Neural cell (in vitro differentiated cells): ENCODE results near the gene RCBTB2. TPM values are rescaled to one million over a fixed set of nuclear protein-coding genes. Genes with fewer than 3 reads are reported as not detected.

Experiments
- H2AFZ ChIP-seq: fragments of 200-600, 300-800 bp; sonication (generic), shearing (Covaris generic); 2 replicates; pipeline ENCODE4 v1.6.0; 2014; ENCODE audit warnings: low read depth, mild to moderate bottlenecking, antibody characterized with exemption, low read length, moderate library complexity
- H3F3A ChIP-seq: fragments of 200-600 bp; shearing (Covaris generic); 2 replicates; pipeline ENCODE4 v1.6.1; 2016; ENCODE audit warnings: mild to moderate bottlenecking, moderate library complexity, mixed read lengths, antibody characterized with exemption, low read length; ENCODE audit not compliant: insufficient read depth, poor library complexity, severe bottlenecking
- H3K27ac ChIP-seq: fragments of 200-600, 300-800 bp; sonication (generic), shearing (Covaris generic); 2 replicates; pipeline ENCODE4 v1.5.1; 2014; ENCODE audit warnings: mild to moderate bottlenecking, low read length, moderate library complexity
- H3K27me3 ChIP-seq: fragments of 300-800, 200-600 bp; sonication (generic), shearing (Covaris generic); 2 replicates; pipeline ENCODE4 v1.6.0; 2014; ENCODE audit warnings: mild to moderate bottlenecking, low read depth, low read length, moderate library complexity; ENCODE audit not compliant: insufficient read depth
- H3K36me3 ChIP-seq: fragments of 300-800, 200-600 bp; sonication (generic), shearing (Covaris generic); 2 replicates; pipeline ENCODE4 v1.5.1; 2014; ENCODE audit warnings: mild to moderate bottlenecking, antibody characterized with exemption, low read length, moderate library complexity; ENCODE audit not compliant: insufficient read depth
- H3K4me2 ChIP-seq: fragments of 300-800, 200-600 bp; sonication (generic), shearing (Covaris generic); 2 replicates; pipeline ENCODE4 v1.6.0; 2014; ENCODE audit warnings: mild to moderate bottlenecking, low read length
- H3K4me3 ChIP-seq: fragments of 300-800, 200-600 bp; sonication (generic), shearing (Covaris generic); 2 replicates; pipeline ENCODE4 v1.5.1; 2014; ENCODE audit warnings: mild to moderate bottlenecking, low read length, moderate library complexity
- H3K79me2 ChIP-seq: fragments of 200-600 bp; shearing (Covaris generic); replicated peaks from 2 replicates; pipeline ENCODE4 v1.6.0; 2014; ENCODE audit warnings: mild to moderate bottlenecking, low read length, moderate library complexity; ENCODE audit not compliant: insufficient read depth
- H3K9ac ChIP-seq: fragments of 300-800, 200-600 bp; sonication (generic), shearing (Covaris generic); 2 replicates; pipeline ENCODE4 v1.6.1; 2016; ENCODE audit warnings: mild to moderate bottlenecking, low read length, mixed read lengths
- H3K9me2 ChIP-seq: fragments of 200-600 bp; shearing (Covaris generic); 2 replicates; pipeline ENCODE4 v1.6.1; 2016; ENCODE audit warnings: mild to moderate bottlenecking, low read length, mixed read lengths; ENCODE audit not compliant: insufficient read depth
- H3K9me3 ChIP-seq: fragments of 200-600, 300-800 bp; sonication (generic), shearing (Covaris generic); 2 replicates; pipeline ENCODE4 v1.6.1; 2016; ENCODE audit warnings: mild to moderate bottlenecking, mixed run types, low read length, moderate library complexity, mixed read lengths
- H4K20me1 ChIP-seq: fragments of 200-600 bp; shearing (Covaris generic); 2 replicates; pipeline ENCODE4 v1.6.1; 2016; ENCODE audit warnings: mild to moderate bottlenecking, mixed run types; ENCODE audit not compliant: insufficient read depth
- EP300 ChIP-seq: fragments of 450-650 bp; conservative IDR thresholded peaks from 2 replicates; pipeline ENCODE4 v1.6.1; 2014; ENCODE audit warnings: antibody characterized with exemption, mild to moderate bottlenecking, moderate library complexity; ENCODE audit not compliant: poor library complexity, severe bottlenecking
- EZH2 ChIP-seq: fragments of 200-600, 300-800 bp; shearing (Covaris generic), sonication (generic); IDR thresholded peaks from 2 replicates; pipeline ENCODE4 v1.6.1; 2014; ENCODE audit warnings: antibody characterized with exemption, low read length, borderline replicate concordance, mild to moderate bottlenecking; ENCODE audit not compliant: insufficient read depth, poor library complexity, severe bottlenecking
- MXI1 ChIP-seq: fragments of 450-650 bp; conservative IDR thresholded peaks from 2 replicates; pipeline ENCODE4 v1.6.1; 2014; ENCODE audit warnings: antibody characterized with exemption, mild to moderate bottlenecking; ENCODE audit not compliant: poor library complexity, severe bottlenecking
- POLR2AphosphoS5 ChIP-seq: IDR thresholded peaks from 2 replicates; pipeline ENCODE4 v1.6.1; 2012
- RAD21 ChIP-seq: fragments of 450-650 bp; conservative IDR thresholded peaks from 2 replicates; pipeline ENCODE4 v1.6.1; 2014; ENCODE audit warnings: antibody characterized with exemption, mild to moderate bottlenecking, moderate library complexity
- SMC3 ChIP-seq: fragments of 450-650 bp; conservative IDR thresholded peaks from 2 replicates; pipeline ENCODE4 v1.6.1; 2014; ENCODE audit warnings: antibody characterized with exemption, mild to moderate bottlenecking, moderate library complexity; ENCODE audit not compliant: poor library complexity
- TAF1 ChIP-seq: IDR thresholded peaks from 2 replicates; pipeline ENCODE4 v1.6.1; 2012; ENCODE audit warnings: low read depth
- polyA plus RNA-seq: library from polyadenylated mRNA; depleted of rRNA; stranded (reverse); fragments of >200 nt; gene quantifications from 2 replicates; pipeline ENCODE4 v1.2.3, GENCODE V29; 2014
- TF ChIP-seq, protein P1 (sequence below): fragments of 450-650 bp; IDR thresholded peaks from 2 replicates; pipeline ENCODE4 v1.5.1; 2014; ENCODE audit warnings: antibody characterized with exemption, mild to moderate bottlenecking, moderate library complexity; ENCODE audit not compliant: poor library complexity, severe bottlenecking
- TF ChIP-seq, protein P2 (sequence below): IDR thresholded peaks from 2 replicates; pipeline ENCODE4 v1.6.1; 2012; ENCODE audit warnings: borderline replicate concordance

The RCBTB2 gene
- polyA plus RNA-seq, 1 donor from 2014 or later, result 19.0 TPM

DNA sequence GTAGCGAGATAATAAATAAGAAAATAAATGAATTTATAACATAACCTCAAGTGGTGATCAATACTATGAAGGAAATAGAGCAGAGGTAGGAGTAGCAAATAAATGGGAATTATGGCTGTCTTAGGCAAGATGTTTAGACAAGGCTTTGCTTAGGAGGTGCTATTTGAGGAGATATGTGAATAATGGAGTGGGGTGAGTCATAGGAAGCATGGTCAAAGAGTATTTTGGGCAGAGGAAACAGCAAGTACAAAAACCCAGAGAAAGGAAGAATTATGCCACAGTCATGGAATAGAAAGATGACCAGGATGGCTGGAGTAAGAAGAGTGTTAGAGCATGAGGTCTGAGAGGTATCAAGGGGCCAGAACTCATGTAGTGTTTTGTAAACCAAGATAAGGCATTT, 86.4 kb downstream of the RCBTB2 start:
- TF ChIP-seq RAD21, result no peak
- TF ChIP-seq TAF1, result no peak
- no peak for TF ChIP-seq EP300
- TF ChIP-seq, protein P1, sequence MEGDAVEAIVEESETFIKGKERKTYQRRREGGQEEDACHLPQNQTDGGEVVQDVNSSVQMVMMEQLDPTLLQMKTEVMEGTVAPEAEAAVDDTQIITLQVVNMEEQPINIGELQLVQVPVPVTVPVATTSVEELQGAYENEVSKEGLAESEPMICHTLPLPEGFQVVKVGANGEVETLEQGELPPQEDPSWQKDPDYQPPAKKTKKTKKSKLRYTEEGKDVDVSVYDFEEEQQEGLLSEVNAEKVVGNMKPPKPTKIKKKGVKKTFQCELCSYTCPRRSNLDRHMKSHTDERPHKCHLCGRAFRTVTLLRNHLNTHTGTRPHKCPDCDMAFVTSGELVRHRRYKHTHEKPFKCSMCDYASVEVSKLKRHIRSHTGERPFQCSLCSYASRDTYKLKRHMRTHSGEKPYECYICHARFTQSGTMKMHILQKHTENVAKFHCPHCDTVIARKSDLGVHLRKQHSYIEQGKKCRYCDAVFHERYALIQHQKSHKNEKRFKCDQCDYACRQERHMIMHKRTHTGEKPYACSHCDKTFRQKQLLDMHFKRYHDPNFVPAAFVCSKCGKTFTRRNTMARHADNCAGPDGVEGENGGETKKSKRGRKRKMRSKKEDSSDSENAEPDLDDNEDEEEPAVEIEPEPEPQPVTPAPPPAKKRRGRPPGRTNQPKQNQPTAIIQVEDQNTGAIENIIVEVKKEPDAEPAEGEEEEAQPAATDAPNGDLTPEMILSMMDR, result no peak
- no peak for TF ChIP-seq SMC3
- TF ChIP-seq, protein P2, sequence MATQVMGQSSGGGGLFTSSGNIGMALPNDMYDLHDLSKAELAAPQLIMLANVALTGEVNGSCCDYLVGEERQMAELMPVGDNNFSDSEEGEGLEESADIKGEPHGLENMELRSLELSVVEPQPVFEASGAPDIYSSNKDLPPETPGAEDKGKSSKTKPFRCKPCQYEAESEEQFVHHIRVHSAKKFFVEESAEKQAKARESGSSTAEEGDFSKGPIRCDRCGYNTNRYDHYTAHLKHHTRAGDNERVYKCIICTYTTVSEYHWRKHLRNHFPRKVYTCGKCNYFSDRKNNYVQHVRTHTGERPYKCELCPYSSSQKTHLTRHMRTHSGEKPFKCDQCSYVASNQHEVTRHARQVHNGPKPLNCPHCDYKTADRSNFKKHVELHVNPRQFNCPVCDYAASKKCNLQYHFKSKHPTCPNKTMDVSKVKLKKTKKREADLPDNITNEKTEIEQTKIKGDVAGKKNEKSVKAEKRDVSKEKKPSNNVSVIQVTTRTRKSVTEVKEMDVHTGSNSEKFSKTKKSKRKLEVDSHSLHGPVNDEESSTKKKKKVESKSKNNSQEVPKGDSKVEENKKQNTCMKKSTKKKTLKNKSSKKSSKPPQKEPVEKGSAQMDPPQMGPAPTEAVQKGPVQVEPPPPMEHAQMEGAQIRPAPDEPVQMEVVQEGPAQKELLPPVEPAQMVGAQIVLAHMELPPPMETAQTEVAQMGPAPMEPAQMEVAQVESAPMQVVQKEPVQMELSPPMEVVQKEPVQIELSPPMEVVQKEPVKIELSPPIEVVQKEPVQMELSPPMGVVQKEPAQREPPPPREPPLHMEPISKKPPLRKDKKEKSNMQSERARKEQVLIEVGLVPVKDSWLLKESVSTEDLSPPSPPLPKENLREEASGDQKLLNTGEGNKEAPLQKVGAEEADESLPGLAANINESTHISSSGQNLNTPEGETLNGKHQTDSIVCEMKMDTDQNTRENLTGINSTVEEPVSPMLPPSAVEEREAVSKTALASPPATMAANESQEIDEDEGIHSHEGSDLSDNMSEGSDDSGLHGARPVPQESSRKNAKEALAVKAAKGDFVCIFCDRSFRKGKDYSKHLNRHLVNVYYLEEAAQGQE, result no peak
- no peak for TF ChIP-seq POLR2AphosphoS5
- no peak for TF ChIP-seq MXI1
- no peak for TF ChIP-seq EZH2
- H3K27me3 ChIP-seq, result no peaks in the 10 kb centered on the region
- H3K4me3 ChIP-seq, result no peak overlapping the region
- H3K4me2 ChIP-seq, result no peak overlapping the region
- no peaks in the 10 kb centered on the region for H3K36me3 ChIP-seq
- no peaks in the 10 kb centered on the region for H3K9me3 ChIP-seq
- no peaks in the 10 kb centered on the region for H3K9me2 ChIP-seq
- H3K27ac ChIP-seq, result no peak overlapping the region
- H3K79me2 ChIP-seq, result no peaks in the 10 kb centered on the region
- H4K20me1 ChIP-seq, result no peaks in the 10 kb centered on the region
- H3K9ac ChIP-seq, result no peak overlapping the region
- no peaks in the 10 kb centered on the region for H3F3A ChIP-seq
- H2AFZ ChIP-seq, result no peak overlapping the region

DNA sequence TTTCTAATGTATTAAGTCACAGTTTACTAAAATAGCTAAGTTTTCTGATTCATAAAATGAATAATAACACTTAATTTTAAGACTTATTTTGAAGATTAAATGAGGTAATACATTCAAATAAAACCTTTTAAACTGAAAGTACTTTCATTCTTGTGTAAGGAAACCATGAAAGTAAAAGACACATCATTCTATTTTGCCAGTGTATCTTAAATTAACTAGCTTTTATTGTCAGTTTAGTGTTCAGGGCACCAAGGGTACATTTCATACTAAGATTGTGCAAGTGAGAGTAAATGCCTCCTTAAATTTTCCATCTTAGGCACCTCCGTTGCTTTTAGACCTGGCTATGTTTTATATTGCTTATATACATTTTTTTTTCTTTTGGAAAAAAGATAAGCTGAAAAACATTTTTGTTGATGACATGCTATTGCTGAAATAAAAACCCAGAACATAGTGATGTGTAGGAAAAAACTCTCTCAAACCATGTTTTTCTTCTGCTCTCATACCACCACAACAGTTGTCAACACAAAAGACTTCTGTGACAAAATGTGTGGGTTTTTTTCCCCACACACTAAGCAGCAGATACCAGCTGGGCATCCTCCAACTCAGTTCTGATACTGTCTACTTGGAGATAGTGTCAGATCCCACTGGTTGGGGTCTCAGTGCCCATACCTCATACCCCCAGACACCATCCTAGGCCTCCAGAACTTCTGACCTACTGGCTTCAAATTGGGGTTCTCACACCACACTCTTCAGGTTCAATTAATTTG, 89.3 kb downstream of the RCBTB2 start:
- Histone ChIP-seq H3K9me3 (no peaks in the 10 kb centered on the region), H3K9ac (no peak overlapping the region), H3K79me2 (no peaks in the 10 kb centered on the region), H3K4me3 (no peak overlapping the region), H3K27me3 (no peaks in the 10 kb centered on the region), H3K4me2 (no peak overlapping the region), H3K27ac (no peak overlapping the region), H2AFZ (no peak overlapping the region), H3F3A (no peaks in the 10 kb centered on the region), H4K20me1 (no peaks in the 10 kb centered on the region), H3K36me3 (no peaks in the 10 kb centered on the region), H3K9me2 (no peaks in the 10 kb centered on the region)
- TF ChIP-seq EP300, result no peak
- no peak for TF ChIP-seq SMC3
- TF ChIP-seq, protein P1, result no peak
- TF ChIP-seq, protein P2, result no peak
- TF ChIP-seq EZH2, result no peak
- no peak for TF ChIP-seq TAF1
